ENCODE results near the gene LAGE3.

Gene LAGE3

GRCh38 chrX:154486396-154487207 lies 7.5 kb upstream of the LAGE3 start, which contains the start of gene UBL4A:
Gene UBL4A (minus strand): TSS chrX:154486615. CDS start chrX:154486584, 31 bp downstream.
- H3K4me1 Mint-ChIP-seq = peaks cover 11% of the 10 kb centered on the region
- peaks cover 16% of the 10 kb centered on the region for H3K9me3 Mint-ChIP-seq
- H3K36me3 Mint-ChIP-seq (ENCODE audit: low read depth) = peaks cover 21% of the 10 kb centered on the region
- peak within 1 kb of the TSS; percentile 78 to 84 (median 83) for H3K4me3 Mint-ChIP-seq
- TF ChIP-seq, protein P1, sequence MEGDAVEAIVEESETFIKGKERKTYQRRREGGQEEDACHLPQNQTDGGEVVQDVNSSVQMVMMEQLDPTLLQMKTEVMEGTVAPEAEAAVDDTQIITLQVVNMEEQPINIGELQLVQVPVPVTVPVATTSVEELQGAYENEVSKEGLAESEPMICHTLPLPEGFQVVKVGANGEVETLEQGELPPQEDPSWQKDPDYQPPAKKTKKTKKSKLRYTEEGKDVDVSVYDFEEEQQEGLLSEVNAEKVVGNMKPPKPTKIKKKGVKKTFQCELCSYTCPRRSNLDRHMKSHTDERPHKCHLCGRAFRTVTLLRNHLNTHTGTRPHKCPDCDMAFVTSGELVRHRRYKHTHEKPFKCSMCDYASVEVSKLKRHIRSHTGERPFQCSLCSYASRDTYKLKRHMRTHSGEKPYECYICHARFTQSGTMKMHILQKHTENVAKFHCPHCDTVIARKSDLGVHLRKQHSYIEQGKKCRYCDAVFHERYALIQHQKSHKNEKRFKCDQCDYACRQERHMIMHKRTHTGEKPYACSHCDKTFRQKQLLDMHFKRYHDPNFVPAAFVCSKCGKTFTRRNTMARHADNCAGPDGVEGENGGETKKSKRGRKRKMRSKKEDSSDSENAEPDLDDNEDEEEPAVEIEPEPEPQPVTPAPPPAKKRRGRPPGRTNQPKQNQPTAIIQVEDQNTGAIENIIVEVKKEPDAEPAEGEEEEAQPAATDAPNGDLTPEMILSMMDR (IDR thresholded peaks at IDR 0.05; ENCODE audit: unreplicated experiment in 3 of 3) = no peak
- H3K27ac Mint-ChIP-seq = peak within 1 kb of the TSS; percentile 56 to 78 (median 69)
- peaks cover 3% of the 10 kb centered on the region for H3K27me3 Mint-ChIP-seq (ENCODE audit: low read depth)

GRCh38 chrX:154486052-154486395 lies 6.9 kb upstream of the LAGE3 start:
- Mint-ChIP-seq H3K27ac (no peak overlapping the region), H3K4me3 (peak overlapping the region in 1 of 3 experiments; percentile 34), H3K9me3 (peaks cover 15% of the 10 kb centered on the region), H3K36me3 (ENCODE audit: low read depth) (peaks cover 21% of the 10 kb centered on the region), H3K27me3 (ENCODE audit: low read depth) (peaks cover 3% of the 10 kb centered on the region), H3K4me1 (peaks cover 11% of the 10 kb centered on the region)
- TF ChIP-seq, protein P1 (IDR thresholded peaks at IDR 0.05; ENCODE audit: unreplicated experiment in 3 of 3) = no peak

GRCh38 chrX:154485150-154486051 lies 6.3 kb upstream of the LAGE3 start:
- TF ChIP-seq, protein P1 (IDR thresholded peaks at IDR 0.05; ENCODE audit: unreplicated experiment in 3 of 3) = no peak
- Mint-ChIP-seq H3K4me3 (peak overlapping the region; percentile 69 to 78 (median 74)), H3K36me3 (ENCODE audit: low read depth) (peaks cover 21% of the 10 kb centered on the region), H3K9me3 (peaks cover 18% of the 10 kb centered on the region), H3K4me1 (peaks cover 11% of the 10 kb centered on the region), H3K27me3 (ENCODE audit: low read depth) (peaks cover 3% of the 10 kb centered on the region), H3K27ac (no peak overlapping the region)

DNA sequence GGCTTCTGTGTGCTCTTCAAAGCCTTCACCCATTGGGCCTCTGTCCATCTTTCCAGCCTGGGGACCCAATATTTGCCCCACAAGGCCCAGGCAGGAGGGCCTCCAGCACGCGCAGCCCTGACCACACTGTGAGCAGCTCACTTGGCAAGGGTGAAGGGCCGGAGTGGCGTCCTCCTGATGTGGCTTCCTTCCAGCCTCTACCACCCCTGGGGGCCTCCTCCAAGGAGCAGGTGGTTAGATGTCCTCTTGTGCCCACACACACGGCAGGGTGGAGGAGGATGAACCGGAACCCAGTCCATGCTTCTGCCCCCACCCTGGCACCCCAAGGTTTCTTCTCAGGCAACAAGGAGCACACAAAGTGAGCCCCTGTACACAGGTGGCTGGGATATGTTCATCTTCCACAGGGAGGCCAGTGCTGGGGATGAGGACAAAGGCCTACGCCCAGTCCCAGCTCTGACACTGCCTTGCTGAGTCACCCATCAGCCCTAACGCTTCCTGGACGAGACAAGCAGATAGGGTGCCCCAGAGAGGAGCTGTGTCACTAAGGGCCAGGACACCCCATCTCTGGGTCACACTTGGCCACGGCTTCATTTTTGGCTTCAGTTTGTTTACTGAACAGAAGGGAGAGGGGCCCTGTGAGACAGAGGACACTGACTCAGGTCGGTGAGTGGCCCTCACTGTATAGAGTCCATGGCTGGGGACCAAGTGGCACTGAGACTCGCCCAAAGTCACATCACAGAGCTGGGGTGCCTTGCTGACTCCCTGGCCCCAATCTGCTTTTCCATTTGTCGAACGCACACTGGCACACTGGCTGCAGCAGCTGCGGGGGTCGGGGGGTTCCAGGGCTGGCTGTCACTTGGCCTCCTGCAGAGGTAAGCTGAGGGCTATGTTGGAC lies 5.4 kb upstream of the LAGE3 start:
- peak overlapping the region; percentile 17 to 35 (median 28) for H3K4me3 Mint-ChIP-seq
- H3K9me3 Mint-ChIP-seq = peaks cover 17% of the 10 kb centered on the region
- H3K36me3 Mint-ChIP-seq (ENCODE audit: low read depth) = peaks cover 21% of the 10 kb centered on the region
- H3K4me1 Mint-ChIP-seq = peaks cover 7% of the 10 kb centered on the region
- peaks cover 3% of the 10 kb centered on the region for H3K27me3 Mint-ChIP-seq (ENCODE audit: low read depth)
- H3K27ac Mint-ChIP-seq = no peak overlapping the region
- TF ChIP-seq, protein P1 (IDR thresholded peaks at IDR 0.05; ENCODE audit: unreplicated experiment in 3 of 3) = no peak

- Mint-ChIP-seq H3K9me3 (peaks cover 15% of the 10 kb centered on the region), H3K4me3 (peak overlapping the region; percentile 9 to 14 (median 9)), H3K27me3 (ENCODE audit: low read depth) (peaks cover 3% of the 10 kb centered on the region), H3K27ac (peak overlapping the region in 1 of 3 experiments; percentile 35), H3K36me3 (ENCODE audit: low read depth) (peaks cover 21% of the 10 kb centered on the region), H3K4me1 (peaks cover 5% of the 10 kb centered on the region)
- TF ChIP-seq, protein P1 (IDR thresholded peaks at IDR 0.05; ENCODE audit: unreplicated experiment in 3 of 3) = no peak
These were observed 4.2 kb upstream of the LAGE3 start for GRCh38 chrX:154483325-154483724.
